Left colon (tissue), 2 donors: Measurements from ENCODE around the gene FASTK. TPM values are rescaled to one million over a fixed set of nuclear protein-coding genes. Genes with fewer than 3 reads are reported as not detected.

ENCODE experiments used
- ATAC-seq: fragments of 200-7000 bp; cut with Tn5 transposase; one replicate; pipeline ENCODE4 v1.9.1; 2020; ENCODE audit warnings: mild to moderate bottlenecking, moderate library complexity
- DNase-seq, 2 donors: peaks; one replicate each; pipeline ENCODE4 v3.0.0-alpha.2; 2020
- intact Hi-C, 2 donors: fragments of 100-400 bp; cut with DNase I in 1 of 2; cut with micrococcal nuclease in 1 of 2; formaldehyde crosslinking; loops; one replicate each; pipeline versions ENCODE4 v1.11.2 to v1.14.0; 2022; cut with DNase I, micrococcal nuclease
- total RNA-seq, 2 donors: library from RNA; stranded (reverse); fragmentation: NEBNext Ultra II Directional; extraction: Animal tissue kit (Norgen Biotek cat#: 25700); gene quantifications; one replicate each; pipeline ENCODE4 v1.2.1, GENCODE V29; 2021
- donor health status: DM: no; HTN: no; CAD: no.
- donor health status: DM: yes; HTN: yes; CAD: no.

Gene FASTK
- total RNA-seq, 2 donors from 2014 or later = 82.0 to 108 TPM

GRCh38 chr7:151087245-151088018, 6.8 kb upstream of the FASTK start:
- peak; percentile 59 for ATAC-seq
- intact Hi-C loops = no loop called here
- DNase-seq = peak; percentile 71 to 73

GRCh38 chr7:151086802-151087244, 6.2 kb upstream of the FASTK start:
- intact Hi-C loops = no loop called here
- DNase-seq = peak in 1 of 2 donors; percentile 48
- ATAC-seq = no peak

GRCh38 chr7:151085691-151086620, 5.3 kb upstream of the FASTK start, which contains the start of gene AGAP3:
Gene AGAP3 (plus strand): TSS chr7:151086475. CDS start chr7:151086742, 267 bp downstream.
- intact Hi-C loops = no loop called here
- peak; percentile 91 for DNase-seq
- ATAC-seq = peak; percentile 60

- ATAC-seq = no peak
- DNase-seq = no peak
- intact Hi-C loops = no loop called here
These were observed 4.7 kb upstream of the FASTK start for GRCh38 chr7:151085329-151085690.

- ATAC-seq (no peak), DNase-seq (no peak)
- intact Hi-C loops = no loop called here
These were observed 3.2 kb upstream of the FASTK start for GRCh38 chr7:151083824-151084160.

- ATAC-seq (peak; percentile 29), DNase-seq (peak; percentile 83 to 90)
- intact Hi-C loops = no loop called here
These were observed 2.6 kb upstream of the FASTK start, which contains the start of gene TMUB1 for GRCh38 chr7:151083071-151083823. Gene TMUB1 (minus strand): TSS chr7:151083493. CDS start chr7:151082563, 930 bp downstream.

GRCh38 chr7:151082141-151083070, 1.8 kb upstream of the FASTK start:
- no peak for ATAC-seq
- DNase-seq = no peak
- intact Hi-C loops = no loop called here

GRCh38 chr7:151081170-151082101, 827 bp upstream of the FASTK start:
- peak; percentile 50 for ATAC-seq
- intact Hi-C loops = no loop called here
- DNase-seq = peak; percentile 51 to 59

GRCh38 chr7:151080067-151080521, 515 bp downstream of the FASTK start:
- DNase-seq (peak; percentile 56 to 60), ATAC-seq (peak; percentile 36)
- intact Hi-C loops = no loop called here

- DNase-seq (no peak), ATAC-seq (no peak)
- intact Hi-C loops = no loop called here
These were observed 1.3 kb downstream of the FASTK start for GRCh38 chr7:151079199-151079910.

- intact Hi-C loops = no loop called here
- no peak for DNase-seq
- no peak for ATAC-seq
These were observed 2.2 kb downstream of the FASTK start for GRCh38 chr7:151078233-151079040.

- DNase-seq (no peak), ATAC-seq (peak; percentile 2)
- intact Hi-C loops = no loop called here
These were observed 2.8 kb downstream of the FASTK start for GRCh38 chr7:151077705-151078232.

GRCh38 chr7:151076863-151077704, 3.5 kb downstream of the FASTK start:
- intact Hi-C loops = no loop called here
- DNase-seq (no peak), ATAC-seq (no peak)

- intact Hi-C loops = no loop called here
- no peak for ATAC-seq
- DNase-seq = no peak
These were observed 4.6 kb downstream of the FASTK start for GRCh38 chr7:151075978-151076426.
